ENCODE data around the gene ATP6V0A1. TPM values are rescaled to one million over a fixed set of nuclear protein-coding genes. Genes with fewer than 3 reads are reported as not detected.

Gene ATP6V0A1
- polyA plus RNA-seq, 1 donor from 2014 or later: 92.1 TPM

- H3K4me2 ChIP-seq (ENCODE audit: low read length): no peak overlapping the region
- H3K9me2 ChIP-seq (ENCODE audit: insufficient read depth, low read length): no peaks in the 10 kb centered on the region
- no peak overlapping the region for H3K9ac ChIP-seq (ENCODE audit: low read length)
- H3K9me3 ChIP-seq (ENCODE audit: low read length): no peaks in the 10 kb centered on the region
- peaks cover 10% of the 10 kb centered on the region for H3K36me3 ChIP-seq (ENCODE audit: insufficient read depth, low read length)
- H4K20me1 ChIP-seq (ENCODE audit: insufficient read depth): no peaks in the 10 kb centered on the region
- TF ChIP-seq CTCF (IDR thresholded peaks at IDR 0.05; ENCODE audit: poor library complexity, severe bottlenecking) (no peak), POLR2AphosphoS5 (IDR thresholded peaks at IDR 0.05) (no peak), SMC3 (conservative IDR thresholded peaks at IDR 0.05; ENCODE audit: poor library complexity) (no peak), MXI1 (conservative IDR thresholded peaks at IDR 0.05; ENCODE audit: poor library complexity, severe bottlenecking) (no peak), TAF1 (IDR thresholded peaks at IDR 0.05; ENCODE audit: low read depth) (no peak), EZH2 (IDR thresholded peaks at IDR 0.05; ENCODE audit: borderline replicate concordance, insufficient read depth, low read length, poor library complexity, severe bottlenecking) (no peak), RAD21 (conservative IDR thresholded peaks at IDR 0.05) (no peak), EP300 (conservative IDR thresholded peaks at IDR 0.05; ENCODE audit: poor library complexity, severe bottlenecking) (no peak), REST (IDR thresholded peaks at IDR 0.05; ENCODE audit: borderline replicate concordance) (no peak)
- H3K4me3 ChIP-seq (ENCODE audit: low read length): no peak overlapping the region
- no peaks in the 10 kb centered on the region for H3K27me3 ChIP-seq (ENCODE audit: insufficient read depth, low read depth, low read length)
- H3K27ac ChIP-seq (ENCODE audit: low read length): no peak overlapping the region
- H2AFZ ChIP-seq (ENCODE audit: low read depth, low read length): no peak overlapping the region
- no peaks in the 10 kb centered on the region for H3F3A ChIP-seq (ENCODE audit: insufficient read depth, low read length, poor library complexity, severe bottlenecking)
- no peaks in the 10 kb centered on the region for H3K79me2 ChIP-seq (replicated peaks; ENCODE audit: insufficient read depth, low read length)
These were observed 54.1 kb downstream of the ATP6V0A1 start for GRCh38 chr17:42512733-42513251.

GRCh38 chr17:42513686-42514085 lies 55.0 kb downstream of the ATP6V0A1 start:
- H3K36me3 ChIP-seq (ENCODE audit: insufficient read depth, low read length): peaks cover 4% of the 10 kb centered on the region
- H3K4me3 ChIP-seq (ENCODE audit: low read length): no peak overlapping the region
- H3K9me3 ChIP-seq (ENCODE audit: low read length): no peaks in the 10 kb centered on the region

More at GRCh38 chr17:42513686-42514085, 55.0 kb downstream of the ATP6V0A1 start:
- no peak overlapping the region for H3K4me2 ChIP-seq (ENCODE audit: low read length)
- H2AFZ ChIP-seq (ENCODE audit: low read depth, low read length): no peak overlapping the region
- TF ChIP-seq CTCF (IDR thresholded peaks at IDR 0.05; ENCODE audit: poor library complexity, severe bottlenecking): no peak
- TF ChIP-seq REST (IDR thresholded peaks at IDR 0.05; ENCODE audit: borderline replicate concordance): no peak
- no peak for TF ChIP-seq TAF1 (IDR thresholded peaks at IDR 0.05; ENCODE audit: low read depth)
- no peak for TF ChIP-seq EP300 (conservative IDR thresholded peaks at IDR 0.05; ENCODE audit: poor library complexity, severe bottlenecking)
- no peak for TF ChIP-seq POLR2AphosphoS5 (IDR thresholded peaks at IDR 0.05)
- TF ChIP-seq RAD21 (conservative IDR thresholded peaks at IDR 0.05): no peak
- TF ChIP-seq EZH2 (IDR thresholded peaks at IDR 0.05; ENCODE audit: borderline replicate concordance, insufficient read depth, low read length, poor library complexity, severe bottlenecking): no peak
- no peak for TF ChIP-seq SMC3 (conservative IDR thresholded peaks at IDR 0.05; ENCODE audit: poor library complexity)
- TF ChIP-seq MXI1 (conservative IDR thresholded peaks at IDR 0.05; ENCODE audit: poor library complexity, severe bottlenecking): no peak
- H3K27ac ChIP-seq (ENCODE audit: low read length): no peak overlapping the region
- H4K20me1 ChIP-seq (ENCODE audit: insufficient read depth): no peaks in the 10 kb centered on the region
- H3K9me2 ChIP-seq (ENCODE audit: insufficient read depth, low read length): no peaks in the 10 kb centered on the region
- no peaks in the 10 kb centered on the region for H3K79me2 ChIP-seq (replicated peaks; ENCODE audit: insufficient read depth, low read length)
- H3K27me3 ChIP-seq (ENCODE audit: insufficient read depth, low read depth, low read length): no peaks in the 10 kb centered on the region
- H3K9ac ChIP-seq (ENCODE audit: low read length): no peak overlapping the region
- H3F3A ChIP-seq (ENCODE audit: insufficient read depth, low read length, poor library complexity, severe bottlenecking): no peaks in the 10 kb centered on the region

All from neural cell (in vitro differentiated cells).